SK-N-SH (cell line): ENCODE data around the gene GABRG3. TPM values are rescaled to one million over a fixed set of nuclear protein-coding genes. Genes with fewer than 3 reads are reported as not detected.

Source experiments
- CTCF ChIA-PET: fragments of 300-600, 350-600 bp; formaldehyde crosslinking; extraction: SDS; loops from one replicate; lab custom pipeline; 2021; lab: Yijun Ruan, JAX
- POLR2A ChIA-PET: fragments of 350-600 bp; sonication (Branson Sonifier 250); formaldehyde crosslinking; extraction: SDS; loops from one replicate; lab custom pipeline; 2020; ENCODE audit warnings: antibody characterized with exemption, inconsistent platforms; lab: Yijun Ruan, JAX
- DNase-seq: peaks from one replicate; pipeline ENCODE4 v3.0.0; 2012
- H2AFZ ChIP-seq: fragments of 200-600 bp; sonication (generic); 2 replicates; pipeline ENCODE4 v1.8.1; 2016; ENCODE audit warnings: antibody characterized with exemption, mild to moderate bottlenecking, low read depth
- H3F3A ChIP-seq: fragments of 200-600 bp; sonication (generic); replicated peaks from 2 replicates; pipeline ENCODE3; 2016; ENCODE audit warnings: antibody characterized with exemption, mild to moderate bottlenecking; ENCODE audit not compliant: insufficient read depth
- H3K27ac ChIP-seq, 2 experiments: fragments of 200-500 bp in 1 of 2; fragments of 200-600 bp in 1 of 2; sonication (Bioruptor generic) in 1 of 2; sonication (generic), shearing (Covaris generic) in 1 of 2; 2 replicates each; pipeline versions ENCODE4 v1.5.1 to v1.6.1; 2014 to 2016; ENCODE audit warnings: low read depth in 2 of 2, inconsistent platforms in 1 of 2, low read length in 1 of 2, mild to moderate bottlenecking in 1 of 2, mixed read lengths in 1 of 2
- H3K27me3 ChIP-seq: fragments of 200-600 bp; sonication (generic), shearing (Covaris generic); 2 replicates; pipeline ENCODE4 v1.6.1; 2016; ENCODE audit warnings: mixed run types; ENCODE audit not compliant: insufficient read depth
- H3K36me3 ChIP-seq, 2 experiments: fragments of 200-500 bp in 1 of 2; fragments of 200-600 bp in 1 of 2; sonication (Bioruptor generic) in 1 of 2; sonication (generic) in 1 of 2; replicated peaks in 1 of 2; 2 replicates each; pipeline versions ENCODE3 to v1.5.1; 2014 to 2016; ENCODE audit warnings: low read length in 1 of 2, mild to moderate bottlenecking in 1 of 2; ENCODE audit not compliant: insufficient read depth in 2 of 2, control insufficient read depth in 1 of 2
- H3K4me1 ChIP-seq, 2 experiments: fragments of 200-500 bp in 1 of 2; fragments of 200-600 bp in 1 of 2; sonication (Bioruptor generic) in 1 of 2; sonication (generic), shearing (Covaris generic) in 1 of 2; 2 replicates each; pipeline versions ENCODE4 v1.5.1 to v1.6.1; 2014 to 2016; ENCODE audit warnings: low read depth in 1 of 2, low read length in 1 of 2, mixed run types in 1 of 2; ENCODE audit not compliant: insufficient read depth in 2 of 2, control insufficient read depth in 1 of 2
- H3K4me2 ChIP-seq: fragments of 200-600 bp; sonication (generic), shearing (Covaris generic); 2 replicates; pipeline ENCODE4 v1.6.1; 2017; ENCODE audit warnings: mixed run types
- H3K4me3 ChIP-seq, 2 experiments: fragments of 200-500 bp in 1 of 2; fragments of 200-600 bp in 1 of 2; sonication (Bioruptor generic) in 1 of 2; sonication (generic), shearing (Covaris generic) in 1 of 2; 2 replicates each; pipeline versions ENCODE4 v1.5.1 to v1.8.1; 2014 to 2016; ENCODE audit warnings: low read depth in 2 of 2, inconsistent platforms in 1 of 2, low read length in 1 of 2, mild to moderate bottlenecking in 1 of 2, mixed read lengths in 1 of 2, moderate library complexity in 1 of 2
- H3K79me2 ChIP-seq: fragments of 200-600 bp; sonication (generic); 2 replicates; pipeline ENCODE4 v1.8.1; 2017; ENCODE audit warnings: mild to moderate bottlenecking; ENCODE audit not compliant: insufficient read depth
- H3K9ac ChIP-seq: fragments of 200-600 bp; sonication (generic); 2 replicates; pipeline ENCODE4 v1.6.1; 2017; ENCODE audit warnings: mixed run types
- H3K9me2 ChIP-seq: fragments of 200-600 bp; sonication (generic); 2 replicates; pipeline ENCODE4 v1.6.1; 2017; ENCODE audit warnings: mixed run types
- H3K9me3 ChIP-seq: fragments of 200-600 bp; sonication (generic); 2 replicates; pipeline ENCODE4 v1.6.1; 2017; ENCODE audit warnings: mixed run types, mild to moderate bottlenecking, moderate library complexity
- H4K20me1 ChIP-seq: fragments of 200-600 bp; sonication (generic); 2 replicates; pipeline ENCODE4 v1.6.1; 2017; ENCODE audit warnings: mild to moderate bottlenecking, mixed run types; ENCODE audit not compliant: insufficient read depth
- CHD2 ChIP-seq: fragments of 150-350 bp; IDR thresholded peaks from 2 replicates; pipeline ENCODE4 v1.6.1; 2018; ENCODE audit warnings: low read length; ENCODE audit not compliant: partially characterized antibody
- CTCF ChIP-seq: fragments of 200-600 bp; sonication (generic); IDR thresholded peaks from 2 replicates; pipeline ENCODE4 v1.6.1; 2017; ENCODE audit warnings: antibody characterized with exemption, mild to moderate bottlenecking, moderate library complexity
- ELF1 ChIP-seq: IDR thresholded peaks from 2 replicates; pipeline ENCODE4 v1.4.0; 2012
- FOXM1 ChIP-seq: IDR thresholded peaks from 2 replicates; pipeline ENCODE4 v1.4.0; 2012; ENCODE audit warnings: low read depth, mild to moderate bottlenecking
- GATA2 ChIP-seq: sonication (generic); formaldehyde crosslinking; IDR thresholded peaks from 2 replicates; pipeline ENCODE4 v1.5.0; 2020; ENCODE audit warnings: mild to moderate bottlenecking, missing genetic modification reagents
- IRF3 ChIP-seq: fragments of 150-350 bp; IDR thresholded peaks from 2 replicates; pipeline ENCODE4 v1.6.1; 2016; ENCODE audit warnings: mild to moderate bottlenecking, low read depth, low read length
- JUND ChIP-seq: IDR thresholded peaks from 2 replicates; pipeline ENCODE4 v1.4.0; 2012
- MAX ChIP-seq: IDR thresholded peaks from 2 replicates; pipeline ENCODE4 v1.4.0; 2012; ENCODE audit warnings: low read depth
- MXI1 ChIP-seq: IDR thresholded peaks from 2 replicates; pipeline ENCODE4 v1.6.1; 2012; ENCODE audit warnings: mild to moderate bottlenecking, low read depth, low read length, improper control_type of control experiment
- PBX3 ChIP-seq: IDR thresholded peaks from 2 replicates; pipeline ENCODE4; 2012
- REST ChIP-seq: IDR thresholded peaks from 2 replicates; pipeline ENCODE4 v1.6.1; 2012; ENCODE audit warnings: mild to moderate bottlenecking, low read depth, low read length, moderate library complexity
- SIN3A ChIP-seq: IDR thresholded peaks from 2 replicates; pipeline ENCODE4 v1.6.1; 2012; ENCODE audit warnings: low read depth, mild to moderate bottlenecking, low read length, moderate library complexity, borderline replicate concordance
- TAF1 ChIP-seq: IDR thresholded peaks from 2 replicates; pipeline ENCODE4 v1.6.1; 2012; ENCODE audit warnings: low read depth, mild to moderate bottlenecking, low read length, moderate library complexity, borderline replicate concordance
- TEAD4 ChIP-seq: IDR thresholded peaks from 2 replicates; pipeline ENCODE4 v1.4.0; 2012; ENCODE audit warnings: mild to moderate bottlenecking, borderline replicate concordance; ENCODE audit not compliant: insufficient read depth
- USF1 ChIP-seq: IDR thresholded peaks from 2 replicates; pipeline ENCODE4 v1.4.0; 2012; ENCODE audit warnings: low read depth, borderline replicate concordance
- YY1 ChIP-seq: IDR thresholded peaks from 2 replicates; pipeline ENCODE4 v1.4.0; 2012; ENCODE audit warnings: low read depth, mild to moderate bottlenecking
- WGBS: methylation state at CpG from one replicate; pipeline ENCODE4 v1.1.6; 2017; ENCODE audit warnings: low lambda C conversion rate; 5-methylcytosine and 5-hydroxymethylcytosine counted together
- polyA plus RNA-seq, 3 experiments: library from polyadenylated mRNA; depleted of rRNA; stranded (reverse); fragments of >200 nt; gene quantifications; 2 replicates each; pipeline ENCODE4 v1.2.3, GENCODE V29; 2012

The GABRG3 gene
- polyA plus RNA-seq, 1 of the 3 experiments (the other 2 are of a cell fraction): not detected

GRCh38 chr15:27382361-27383025 lies 411.5 kb downstream of the GABRG3 start:
- no peaks in the 10 kb centered on the region for H3K79me2 ChIP-seq
- TF ChIP-seq USF1 (no peak), PBX3 (no peak), CHD2 (no peak), TAF1 (no peak), SIN3A (no peak), MAX (no peak), GATA2 (CRISPR knock-in tag) (no peak), YY1 (no peak)
- TF ChIP-seq, all 33 proteins: peak for 0
- Histone ChIP-seq H3K9ac (no peak overlapping the region), H3K4me1 (no peaks in the 10 kb centered on the region), H3K4me3 (no peak overlapping the region), H3K4me2 (no peak overlapping the region), H3K27me3 (no peaks in the 10 kb centered on the region), H3K36me3 (no peaks in the 10 kb centered on the region), H3F3A (no peaks in the 10 kb centered on the region), H3K9me3 (no peaks in the 10 kb centered on the region), H4K20me1 (no peaks in the 10 kb centered on the region), H3K27ac (no peak overlapping the region), H3K9me2 (no peaks in the 10 kb centered on the region), H2AFZ (no peak overlapping the region)
- DNase-seq: no peak
- ChIA-PET CTCF (interaction anchor here (1.1 to 2.6 kb wide), 2 partner anchors 24 to 491 kb away, joined by 3 to 8 read pairs; no protein-coding TSS in a partner anchor), POLR2A (no interaction called here)
- 26% methylated on average over 8 of the region's 8 CpGs for WGBS

GRCh38 chr15:27383726-27384125 lies 412.7 kb downstream of the GABRG3 start:
- Histone ChIP-seq H3K9me2 (no peaks in the 10 kb centered on the region), H3K9ac (no peak overlapping the region), H3K4me2 (no peak overlapping the region), H4K20me1 (no peaks in the 10 kb centered on the region), H3K36me3 (no peaks in the 10 kb centered on the region), H3K4me3 (no peak overlapping the region), H3K27me3 (no peaks in the 10 kb centered on the region), H3K79me2 (no peaks in the 10 kb centered on the region), H3K4me1 (no peaks in the 10 kb centered on the region), H3K9me3 (no peaks in the 10 kb centered on the region), H3K27ac (no peak overlapping the region), H3F3A (no peaks in the 10 kb centered on the region), H2AFZ (no peak overlapping the region)
- DNase-seq: no peak
- CTCF ChIA-PET: no interaction called here
- POLR2A ChIA-PET: no interaction called here
- 25% methylated on average over 4 of the region's 4 CpGs for WGBS
- TF ChIP-seq MXI1 (no peak), REST (no peak), ELF1 (no peak), IRF3 (no peak), SIN3A (no peak), FOXM1 (no peak), CTCF (no peak), MAX (no peak), TEAD4 (no peak), JUND (no peak)
